HEK293 (cell line): ENCODE results near the gene APOL5.

Source experiments
- CTCF ChIA-PET: fragments of 350-600 bp; formaldehyde crosslinking; extraction: SDS; loops from one replicate; lab custom pipeline; 2021; ENCODE audit warnings: antibody characterized with exemption; lab: Yijun Ruan, JAX
- POLR2A ChIA-PET: fragments of 300-600 bp; formaldehyde crosslinking; extraction: SDS; loops from one replicate; lab custom pipeline; 2020; ENCODE audit warnings: antibody characterized with exemption, inconsistent platforms; lab: Yijun Ruan, JAX
- H3K27ac ChIP-seq: fragments of 200-500 bp; sonication (Bioruptor generic); 2 replicates; pipeline ENCODE4 v1.5.1; 2014; ENCODE audit warnings: low read depth, low read length, control low read depth, inconsistent platforms; ENCODE audit errors: extremely low read depth
- H3K36me3 ChIP-seq, 2 experiments: fragments of 200-500 bp in 1 of 2; sonication (Bioruptor generic) in 1 of 2; 1 replicate in 1 of 2; 2 replicates in 1 of 2; pipeline ENCODE4 v1.5.1; 2014 to 2017; ENCODE audit warnings: inconsistent platforms in 2 of 2, low read length in 2 of 2; ENCODE audit not compliant: control insufficient read depth in 2 of 2, insufficient read depth in 1 of 2
- H3K4me1 ChIP-seq: fragments of 200-500 bp; sonication (Bioruptor generic); 2 replicates; pipeline ENCODE4 v1.5.1; 2014; ENCODE audit warnings: mild to moderate bottlenecking, low read length, inconsistent platforms; ENCODE audit not compliant: control insufficient read depth, insufficient read depth
- H3K4me3 ChIP-seq: 2 replicates; pipeline ENCODE4 v1.5.1; 2011; ENCODE audit warnings: low read depth, mild to moderate bottlenecking, control low read depth, low read length, moderate library complexity
- H3K9me3 ChIP-seq: fragments of 200-500 bp; sonication (Bioruptor generic); 2 replicates; pipeline ENCODE4 v1.5.1; 2014; ENCODE audit warnings: low read depth, low read length, inconsistent platforms; ENCODE audit not compliant: control insufficient read depth, insufficient read depth
- GLIS1 ChIP-seq: fragments of 450-650 bp; formaldehyde crosslinking; IDR thresholded peaks from 2 replicates; pipeline ENCODE4 v1.5.1; 2016; ENCODE audit warnings: missing biosample characterization, missing genetic modification characterization
- HIC1 ChIP-seq: fragments of 450-650 bp; formaldehyde crosslinking; IDR thresholded peaks from 2 replicates; pipeline ENCODE4 v1.5.1; 2016; ENCODE audit warnings: missing biosample characterization, missing genetic modification characterization
- KLF9 ChIP-seq: fragments of 450-650 bp; formaldehyde crosslinking; IDR thresholded peaks from 2 replicates; pipeline ENCODE4 v1.5.1; 2016; ENCODE audit warnings: missing biosample characterization, missing genetic modification characterization, low read depth
- PRDM1 ChIP-seq: fragments of 450-650 bp; formaldehyde crosslinking; IDR thresholded peaks from 2 replicates; pipeline ENCODE4; 2016; ENCODE audit warnings: missing biosample characterization, missing genetic modification characterization
- REST ChIP-seq: fragments of 450-650 bp; formaldehyde crosslinking; IDR thresholded peaks from 2 replicates; pipeline ENCODE4 v1.5.1; 2016; ENCODE audit warnings: missing biosample characterization, missing genetic modification characterization
- ZFP69B ChIP-seq: fragments of 450-650 bp; formaldehyde crosslinking; IDR thresholded peaks from 2 replicates; pipeline ENCODE4 v1.5.1; 2016; ENCODE audit warnings: missing biosample characterization, missing genetic modification characterization
- ZNF19 ChIP-seq: fragments of 450-650 bp; formaldehyde crosslinking; IDR thresholded peaks from 2 replicates; pipeline ENCODE4; 2016; ENCODE audit warnings: missing biosample characterization, missing genetic modification characterization, low read depth
- ZNF223 ChIP-seq: fragments of 450-650 bp; formaldehyde crosslinking; IDR thresholded peaks from 2 replicates; pipeline ENCODE4 v1.5.1; 2016; ENCODE audit warnings: missing biosample characterization, missing genetic modification characterization
- ZNF518A ChIP-seq: fragments of 450-650 bp; formaldehyde crosslinking; conservative IDR thresholded peaks from 2 replicates; pipeline ENCODE4 v1.5.1; 2016; ENCODE audit warnings: low read depth, missing biosample characterization, missing genetic modification characterization
- ZNF580 ChIP-seq: fragments of 450-650 bp; formaldehyde crosslinking; IDR thresholded peaks from 2 replicates; pipeline ENCODE4 v1.5.1; 2016; ENCODE audit warnings: missing biosample characterization, missing genetic modification characterization
- ZNF610 ChIP-seq: fragments of 450-650 bp; formaldehyde crosslinking; IDR thresholded peaks from 2 replicates; pipeline ENCODE4 v1.5.1; 2016; ENCODE audit warnings: missing biosample characterization, missing genetic modification characterization, borderline replicate concordance
- ZNF623 ChIP-seq: fragments of 450-650 bp; formaldehyde crosslinking; IDR thresholded peaks from 2 replicates; pipeline ENCODE4 v1.5.1; 2016; ENCODE audit warnings: missing biosample characterization, missing genetic modification characterization
- ZNF626 ChIP-seq: fragments of 450-650 bp; sonication (Bioruptor Pico); formaldehyde crosslinking; IDR thresholded peaks from 2 replicates; pipeline ENCODE4 v1.5.1; 2018; ENCODE audit warnings: missing biosample characterization, missing genetic modification characterization, inconsistent platforms
- ZNF654 ChIP-seq: fragments of 450-650 bp; formaldehyde crosslinking; IDR thresholded peaks from 2 replicates; pipeline ENCODE4 v1.5.1; 2016; ENCODE audit warnings: low read depth, missing biosample characterization, missing genetic modification characterization
- ZNF704 ChIP-seq: fragments of 450-650 bp; formaldehyde crosslinking; IDR thresholded peaks from 2 replicates; pipeline ENCODE4 v1.5.1; 2016; ENCODE audit warnings: missing biosample characterization, missing genetic modification characterization

APOL5 gene

GRCh38 chr22:35752006-35752862 is 34.6 kb downstream of the APOL5 start (continued):
- TF ChIP-seq ZNF518A (tag by site-specific recombination) (no peak), ZNF223 (no peak), ZNF654 (no peak)

GRCh38 chr22:35752863-35753189 is 35.2 kb downstream of the APOL5 start:
- POLR2A ChIA-PET = interaction anchor here (0.7 kb wide), 1 partner anchor 293 kb away, joined by 8 read pairs; no protein-coding TSS in a partner anchor
- no peak overlapping the region for H3K4me3 ChIP-seq
- CTCF ChIA-PET = interaction anchor here (0.7 to 1.0 kb wide), 2 partner anchors 12 to 19 kb away, joined by 3 read pairs; no protein-coding TSS in a partner anchor
- TF ChIP-seq ZFP69B (tag by site-specific recombination) (no peak), PRDM1 (peak; percentile 31; the same call in 1 of the 2 replicates)
- H3K36me3 ChIP-seq = peaks cover 4 to 13% of the 10 kb centered on the region in 2 experiments
- H3K9me3 ChIP-seq = no peaks in the 10 kb centered on the region
- peaks cover 9% of the 10 kb centered on the region for H3K4me1 ChIP-seq
- no peak overlapping the region for H3K27ac ChIP-seq

- Histone ChIP-seq H3K9me3 (no peaks in the 10 kb centered on the region), H3K4me1 (peaks cover 5% of the 10 kb centered on the region), H3K27ac (no peak overlapping the region), H3K4me3 (no peak overlapping the region), H3K36me3 (peaks cover 8 to 26% of the 10 kb centered on the region in 2 experiments)
- ChIA-PET POLR2A (no interaction called here), CTCF (interaction anchor here (0.7 to 1.2 kb wide), 3 partner anchors 88 to 399 kb away, joined by 3 to 4 read pairs (median 4); no protein-coding TSS in a partner anchor)
- TF ChIP-seq ZNF19 = no peak
- TF ChIP-seq ZNF626 (tag by site-specific recombination) = no peak
- no peak for TF ChIP-seq ZNF623 (tag by site-specific recombination)
- TF ChIP-seq ZNF610 (tag by site-specific recombination) = no peak
- no peak for TF ChIP-seq HIC1
- TF ChIP-seq KLF9 (tag by site-specific recombination) = no peak
- no peak for TF ChIP-seq GLIS1 (tag by site-specific recombination)
- no peak for TF ChIP-seq ZFP69B (tag by site-specific recombination)
- no peak for TF ChIP-seq REST
- no peak for TF ChIP-seq ZNF580 (tag by site-specific recombination)
- TF ChIP-seq ZNF704 = no peak
Observed at GRCh38 chr22:35754761-35755160, 37.1 kb downstream of the APOL5 start.
